Astrocyte (in vitro differentiated cells and primary cell): Measurements from ENCODE around the gene KRTAP10-2. TPM values are rescaled to one million over a fixed set of nuclear protein-coding genes. Genes with fewer than 3 reads are reported as not detected.

Experiments used
- DNase-seq: peaks from one replicate; pipeline ENCODE4 v3.0.0-alpha.2; 2010; ENCODE audit warnings: low read depth
- FAIRE-seq: peaks from 2 replicates; lab custom pipeline; 2011; peaks lifted over from hg19 to GRCh38; lab: Jason Lieb, UNC
- H2AFZ ChIP-seq: 2 replicates; pipeline ENCODE4 v1.6.0; 2012; ENCODE audit warnings: low read depth, low read length, inconsistent platforms
- H3K27ac ChIP-seq: 2 replicates; pipeline ENCODE4 v1.5.1; 2011; ENCODE audit warnings: low read depth, low read length, inconsistent platforms
- H3K27me3 ChIP-seq: 2 replicates; pipeline ENCODE4 v1.6.0; 2011; ENCODE audit warnings: low read length, inconsistent platforms; ENCODE audit not compliant: insufficient read depth
- H3K36me3 ChIP-seq: 2 replicates; pipeline ENCODE4 v1.5.1; 2011; ENCODE audit warnings: low read length, inconsistent platforms; ENCODE audit not compliant: insufficient read depth
- H3K4me1 ChIP-seq: 2 replicates; pipeline ENCODE4 v1.5.1; 2011; ENCODE audit warnings: low read length, inconsistent platforms; ENCODE audit not compliant: insufficient read depth
- H3K4me2 ChIP-seq: 2 replicates; pipeline ENCODE4 v1.6.0; 2012; ENCODE audit warnings: low read length, inconsistent platforms
- H3K4me3 ChIP-seq: 2 replicates; pipeline ENCODE4 v1.5.1; 2011; ENCODE audit warnings: low read depth, mild to moderate bottlenecking, low read length, inconsistent platforms; ENCODE audit not compliant: insufficient read depth
- H3K79me2 ChIP-seq: 2 replicates; pipeline ENCODE4 v1.6.0; 2012; ENCODE audit warnings: mild to moderate bottlenecking, low read length, inconsistent platforms; ENCODE audit not compliant: insufficient read depth
- H3K9ac ChIP-seq: 2 replicates; pipeline ENCODE4 v1.6.0; 2012; ENCODE audit warnings: mild to moderate bottlenecking, low read length, inconsistent platforms
- H3K9me3 ChIP-seq: 2 replicates; pipeline ENCODE4 v1.5.1; 2012; ENCODE audit warnings: low read depth, mild to moderate bottlenecking, low read length, inconsistent platforms; ENCODE audit not compliant: insufficient read depth
- H4K20me1 ChIP-seq: 2 replicates; pipeline ENCODE4 v1.6.0; 2012; ENCODE audit warnings: low read length, inconsistent platforms; ENCODE audit not compliant: insufficient read depth
- H3K27ac Mint-ChIP-seq: one replicate; pipeline ENCODE4 v1.8.0; 2021; ENCODE audit warnings: mild to moderate bottlenecking, mixed read lengths; ENCODE audit not compliant: unreplicated experiment
- H3K27me3 Mint-ChIP-seq: one replicate; pipeline ENCODE4 v1.8.0; 2021; ENCODE audit warnings: low read depth, mixed read lengths; ENCODE audit not compliant: unreplicated experiment
- H3K36me3 Mint-ChIP-seq: one replicate; pipeline ENCODE4 v1.8.0; 2021; ENCODE audit warnings: low read depth, mixed read lengths; ENCODE audit not compliant: unreplicated experiment
- H3K4me1 Mint-ChIP-seq: one replicate; pipeline ENCODE4 v1.8.0; 2021; ENCODE audit warnings: low read depth, mixed read lengths; ENCODE audit not compliant: unreplicated experiment
- H3K4me3 Mint-ChIP-seq: one replicate; pipeline ENCODE4 v1.8.0; 2021; ENCODE audit warnings: mild to moderate bottlenecking, moderate library complexity, mixed read lengths; ENCODE audit not compliant: unreplicated experiment
- H3K9me3 Mint-ChIP-seq: one replicate; pipeline ENCODE4 v1.8.0; 2021; ENCODE audit warnings: mild to moderate bottlenecking, mixed read lengths; ENCODE audit not compliant: unreplicated experiment
- CTCF ChIP-seq: IDR thresholded peaks from 2 replicates; pipeline ENCODE4 v1.5.1; 2011; ENCODE audit warnings: low read depth, mild to moderate bottlenecking, inconsistent platforms, low read length, moderate library complexity; ENCODE audit not compliant: insufficient read depth
- EZH2 ChIP-seq: IDR thresholded peaks from 2 replicates; pipeline ENCODE4 v1.6.1; 2012; ENCODE audit warnings: mild to moderate bottlenecking, low read length, inconsistent platforms; ENCODE audit not compliant: insufficient read depth
- total RNA-seq: library from RNA; stranded (reverse); gene quantifications from 2 replicates; pipeline ENCODE4 v1.2.1, GENCODE V29; 2021

KRTAP10-2 gene
- total RNA-seq, 1 donor from 2014 or later, result not detected

- H3K4me3 ChIP-seq, result no peak overlapping the region
- no peak overlapping the region for H3K27ac ChIP-seq
- H2AFZ ChIP-seq, result no peak overlapping the region
- no peaks in the 10 kb centered on the region for H4K20me1 ChIP-seq
- Mint-ChIP-seq H3K27ac (no peak overlapping the region), H3K4me1 (no peaks in the 10 kb centered on the region), H3K36me3 (no peaks in the 10 kb centered on the region), H3K27me3 (peaks cover 29% of the 10 kb centered on the region), H3K4me3 (no peak overlapping the region), H3K9me3 (peaks cover 9% of the 10 kb centered on the region)
- no peak overlapping the region for H3K4me2 ChIP-seq
- no peak for DNase-seq
- TF ChIP-seq EZH2 (no peak), CTCF (no peak)
- no peaks in the 10 kb centered on the region for H3K9me3 ChIP-seq
- no peak for FAIRE-seq
- H3K79me2 ChIP-seq, result no peaks in the 10 kb centered on the region
- H3K9ac ChIP-seq, result no peak overlapping the region
- no peaks in the 10 kb centered on the region for H3K27me3 ChIP-seq
- H3K36me3 ChIP-seq, result no peaks in the 10 kb centered on the region
- no peaks in the 10 kb centered on the region for H3K4me1 ChIP-seq
Observed at GRCh38 chr21:44532712-44533111, 18.6 kb downstream of the KRTAP10-2 start.

GRCh38 chr21:44531606-44532564 is 19.4 kb downstream of the KRTAP10-2 start:
- no peaks in the 10 kb centered on the region for H4K20me1 ChIP-seq
- no peak overlapping the region for H3K4me3 Mint-ChIP-seq
- H3K27me3 Mint-ChIP-seq, result peaks cover 32% of the 10 kb centered on the region
- no peaks in the 10 kb centered on the region for H3K27me3 ChIP-seq
- H3K9me3 ChIP-seq, result no peaks in the 10 kb centered on the region
- DNase-seq (no peak), FAIRE-seq (no peak)
- H3K9me3 Mint-ChIP-seq, result peaks cover 9% of the 10 kb centered on the region
- H3K36me3 Mint-ChIP-seq, result no peaks in the 10 kb centered on the region
- H3K79me2 ChIP-seq, result no peaks in the 10 kb centered on the region
- no peaks in the 10 kb centered on the region for H3K4me1 Mint-ChIP-seq
- no peak overlapping the region for H3K27ac ChIP-seq
- H3K4me3 ChIP-seq, result no peak overlapping the region
- H3K9ac ChIP-seq, result no peak overlapping the region
- no peaks in the 10 kb centered on the region for H3K4me1 ChIP-seq
- TF ChIP-seq CTCF, result no peak
- TF ChIP-seq EZH2, result no peak
- H3K27ac Mint-ChIP-seq, result no peak overlapping the region
- H2AFZ ChIP-seq, result no peak overlapping the region
- H3K4me2 ChIP-seq, result no peak overlapping the region
- H3K36me3 ChIP-seq, result no peaks in the 10 kb centered on the region
